Head of caudate nucleus (tissue), 42 donors: ENCODE measurements around the gene SRPK3.

Experiments used
- DNase-seq, 42 donors: peaks; one replicate each; pipeline versions ENCODE4 v3.0.0 to v3.0.0-alpha.2; 2020 to 2021; ENCODE audit warnings: mixed read lengths in 7 of 42
- intact Hi-C: fragments of 100-400 bp; cut with DNase I; formaldehyde crosslinking; loops from one replicate; pipeline ENCODE4 v1.15.0; 2022

The SRPK3 gene

GRCh38 chrX:153776611-153777045 is 4.2 kb upstream of the SRPK3 start:
- DNase-seq, result peak in 4 of 42 donors; percentile 1 to 5 (median 2)
- intact Hi-C loops, result no loop called here

GRCh38 chrX:153777261-153778090 is 3.4 kb upstream of the SRPK3 start:
- intact Hi-C loops, result no loop called here
- peak in 5 of 42 donors; percentile 1 to 13 (median 5) for DNase-seq

- intact Hi-C loops, result no loop called here
- peak in 1 of 42 donors; percentile 5 for DNase-seq
These were observed 2.7 kb upstream of the SRPK3 start for GRCh38 chrX:153778181-153778580.

- DNase-seq, result no peak
- intact Hi-C loops, result no loop called here
These were observed 2.1 kb upstream of the SRPK3 start for GRCh38 chrX:153778684-153779101.

GRCh38 chrX:153779891-153780677 is 757 bp upstream of the SRPK3 start:
- intact Hi-C loops, result no loop called here

GRCh38 chrX:153781428-153782047 is 697 bp downstream of the SRPK3 start:
- peak in 12 of 42 donors; percentile 23 to 66 (median 40) for DNase-seq

More at GRCh38 chrX:153779891-153780677, 757 bp upstream of the SRPK3 start:
- DNase-seq, result no peak

GRCh38 chrX:153782313-153782712 is 1.5 kb downstream of the SRPK3 start:
- intact Hi-C loops, result no loop called here
- DNase-seq, result peak in 15 of 42 donors; percentile 17 to 74 (median 49)

More at GRCh38 chrX:153781428-153782047, 697 bp downstream of the SRPK3 start:
- intact Hi-C loops, result no loop called here

GRCh38 chrX:153782871-153783270 is 2.0 kb downstream of the SRPK3 start:
- no peak for DNase-seq
- intact Hi-C loops, result no loop called here

GRCh38 chrX:153783378-153784013 is 2.7 kb downstream of the SRPK3 start:
- intact Hi-C loops, result no loop called here
- DNase-seq, result no peak

GRCh38 chrX:153784325-153784967 is 3.6 kb downstream of the SRPK3 start:
- DNase-seq, result no peak
- intact Hi-C loops, result no loop called here

- intact Hi-C loops, result no loop called here
- peak in 3 of 42 donors; percentile 25 to 51 (median 34) for DNase-seq
These were observed 5.8 kb downstream of the SRPK3 start for GRCh38 chrX:153786669-153787068.

- intact Hi-C loops, result no loop called here
- DNase-seq, result no peak
These were observed 8.8 kb downstream of the SRPK3 start for GRCh38 chrX:153789654-153790053.

- intact Hi-C loops, result no loop called here
These were observed 10.4 kb downstream of the SRPK3 start for GRCh38 chrX:153791104-153791852.

GRCh38 chrX:153792368-153792767 is 11.5 kb downstream of the SRPK3 start:
- intact Hi-C loops, result no loop called here
- DNase-seq, result no peak

More at GRCh38 chrX:153791104-153791852, 10.4 kb downstream of the SRPK3 start:
- no peak for DNase-seq

GRCh38 chrX:153793291-153793690 is 12.4 kb downstream of the SRPK3 start:
- intact Hi-C loops, result no loop called here
- no peak for DNase-seq

GRCh38 chrX:153794018-153794896 is 13.4 kb downstream of the SRPK3 start, which contains the start of the genes IDH3G and SSR4:
TSS of gene IDH3G (minus strand) at chrX:153794375. CDS start at chrX:153794326, 49 bp downstream.
TSS of gene SSR4 (plus strand) at chrX:153794668. CDS start at chrX:153794688, 20 bp downstream.
- intact Hi-C loops, result no loop called here

More at GRCh38 chrX:153794018-153794896, 13.4 kb downstream of the SRPK3 start, which contains the start of the genes IDH3G and SSR4:
- DNase-seq, result peak; percentile 78 to 97 (median 92)
